Mucosa of descending colon (tissue), 3 donors: ENCODE measurements around the gene ILK. TPM values are rescaled to one million over a fixed set of nuclear protein-coding genes. Genes with fewer than 3 reads are reported as not detected.

Experiments
- ATAC-seq: fragments of 200-7000 bp; cut with Tn5 transposase; one replicate; pipeline ENCODE4 v1.9.1; 2020; ENCODE audit warnings: mild to moderate bottlenecking, moderate library complexity
- DNase-seq, 3 donors: peaks; one replicate each; pipeline ENCODE4 v3.0.0-alpha.2; 2020
- H3K36me3 ChIP-seq: fragments of 200-600 bp; one replicate; pipeline ENCODE4 v1.8.0; 2021; ENCODE audit warnings: low read depth, mild to moderate bottlenecking
- H3K4me1 ChIP-seq: fragments of 200-600 bp; one replicate; pipeline ENCODE4 v1.8.0; 2021; ENCODE audit warnings: low read depth, mild to moderate bottlenecking
- H3K4me3 ChIP-seq: fragments of 200-600 bp; one replicate; pipeline ENCODE4 v1.8.0; 2021; ENCODE audit warnings: mild to moderate bottlenecking
- H3K9me3 ChIP-seq: fragments of 200-600 bp; one replicate; pipeline ENCODE4 v1.8.0; 2021; ENCODE audit warnings: mild to moderate bottlenecking
- intact Hi-C, 2 donors: fragments of 100-400 bp; cut with DNase I in 1 of 2; cut with micrococcal nuclease in 1 of 2; formaldehyde crosslinking; loops; one replicate each; pipeline versions ENCODE4 v1.11.0 to v1.11.1; 2022; cut with DNase I, micrococcal nuclease
- total RNA-seq, 3 donors: library from RNA; stranded (reverse); fragmentation: NEBNext Ultra II Directional in 2 of 3; extraction: Animal tissue kit (Norgen Biotek cat#: 25700) in 2 of 3; gene quantifications; one replicate each; pipeline versions ENCODE4 v1.2.1 to v1.2.4, GENCODE V29; 2021 to 2023
- TF ChIP-seq, protein P1 (sequence below): fragments of 200-600 bp; IDR thresholded peaks from one replicate; pipeline ENCODE4 v1.8.0; 2022; ENCODE audit warnings: antibody characterized with exemption, mild to moderate bottlenecking
- donor health status: DM: no; HTN: no; CAD: no; lungs with moderate emphysema.
- donor health status: DM: no; HTN: no; CAD: no.
- donor health status: DM: no; HTN: yes; CAD: no.

ILK gene
- total RNA-seq, 3 donors from 2014 or later = 113 to 323 (median 115) TPM

DNA sequence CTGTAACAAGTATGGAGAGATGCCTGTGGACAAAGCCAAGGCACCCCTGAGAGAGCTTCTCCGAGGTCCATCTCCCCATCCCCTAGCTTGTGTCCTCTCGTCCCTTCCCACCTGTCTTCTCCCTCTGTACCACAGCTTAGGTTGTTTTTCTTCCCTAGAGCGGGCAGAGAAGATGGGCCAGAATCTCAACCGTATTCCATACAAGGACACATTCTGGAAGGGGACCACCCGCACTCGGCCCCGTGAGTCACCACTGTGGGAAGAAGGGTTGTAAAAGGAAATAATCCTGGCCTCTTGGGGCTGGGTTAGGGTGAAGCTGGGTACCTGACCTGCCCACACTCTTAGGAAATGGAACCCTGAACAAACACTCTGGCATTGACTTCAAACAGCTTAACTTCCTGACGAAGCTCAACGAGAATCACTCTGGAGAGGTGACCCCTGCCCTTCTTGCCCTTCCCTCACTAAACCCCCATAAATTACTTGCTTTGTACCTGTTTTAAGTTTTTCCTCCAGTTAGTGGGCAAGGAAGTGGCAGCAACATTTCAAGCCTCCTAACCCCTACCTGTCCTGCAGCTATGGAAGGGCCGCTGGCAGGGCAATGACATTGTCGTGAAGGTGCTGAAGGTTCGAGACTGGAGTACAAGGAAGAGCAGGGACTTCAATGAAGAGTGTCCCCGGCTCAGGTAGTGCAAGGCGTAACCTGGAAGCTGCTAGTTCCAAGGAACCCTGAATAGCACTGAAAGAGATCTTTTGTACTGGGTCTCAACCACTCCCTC lies 5.3 kb downstream of the ILK start:
- Histone ChIP-seq H3K36me3 (no peaks in the 10 kb centered on the region), H3K4me3 (no peak overlapping the region), H3K4me1 (peaks cover 34% of the 10 kb centered on the region), H3K9me3 (no peaks in the 10 kb centered on the region)
- ATAC-seq (no peak), DNase-seq (peak in 1 of 3 donors; percentile 8)
- intact Hi-C loops = loop anchor here in 1 of 2 donors (10.0 kb wide), 1 partner anchor 76 kb away; the partner anchor contains the start of gene MRPL17
- TF ChIP-seq, protein P1, sequence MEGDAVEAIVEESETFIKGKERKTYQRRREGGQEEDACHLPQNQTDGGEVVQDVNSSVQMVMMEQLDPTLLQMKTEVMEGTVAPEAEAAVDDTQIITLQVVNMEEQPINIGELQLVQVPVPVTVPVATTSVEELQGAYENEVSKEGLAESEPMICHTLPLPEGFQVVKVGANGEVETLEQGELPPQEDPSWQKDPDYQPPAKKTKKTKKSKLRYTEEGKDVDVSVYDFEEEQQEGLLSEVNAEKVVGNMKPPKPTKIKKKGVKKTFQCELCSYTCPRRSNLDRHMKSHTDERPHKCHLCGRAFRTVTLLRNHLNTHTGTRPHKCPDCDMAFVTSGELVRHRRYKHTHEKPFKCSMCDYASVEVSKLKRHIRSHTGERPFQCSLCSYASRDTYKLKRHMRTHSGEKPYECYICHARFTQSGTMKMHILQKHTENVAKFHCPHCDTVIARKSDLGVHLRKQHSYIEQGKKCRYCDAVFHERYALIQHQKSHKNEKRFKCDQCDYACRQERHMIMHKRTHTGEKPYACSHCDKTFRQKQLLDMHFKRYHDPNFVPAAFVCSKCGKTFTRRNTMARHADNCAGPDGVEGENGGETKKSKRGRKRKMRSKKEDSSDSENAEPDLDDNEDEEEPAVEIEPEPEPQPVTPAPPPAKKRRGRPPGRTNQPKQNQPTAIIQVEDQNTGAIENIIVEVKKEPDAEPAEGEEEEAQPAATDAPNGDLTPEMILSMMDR = no peak

DNA sequence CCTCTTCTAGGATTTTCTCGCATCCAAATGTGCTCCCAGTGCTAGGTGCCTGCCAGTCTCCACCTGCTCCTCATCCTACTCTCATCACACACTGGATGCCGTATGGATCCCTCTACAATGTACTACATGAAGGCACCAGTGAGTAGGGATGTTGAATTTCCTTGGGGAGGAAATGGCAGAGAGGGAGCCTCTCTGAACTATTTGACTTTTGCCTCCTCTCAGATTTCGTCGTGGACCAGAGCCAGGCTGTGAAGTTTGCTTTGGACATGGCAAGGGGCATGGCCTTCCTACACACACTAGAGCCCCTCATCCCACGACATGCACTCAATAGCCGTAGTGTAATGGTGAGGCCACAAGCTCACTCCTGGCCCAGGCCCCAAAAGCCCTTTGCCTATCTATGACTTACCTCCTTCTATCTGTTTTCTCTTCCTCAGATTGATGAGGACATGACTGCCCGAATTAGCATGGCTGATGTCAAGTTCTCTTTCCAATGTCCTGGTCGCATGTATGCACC lies 6.0 kb downstream of the ILK start:
- Histone ChIP-seq H3K4me3 (no peak overlapping the region), H3K9me3 (no peaks in the 10 kb centered on the region), H3K4me1 (peaks cover 34% of the 10 kb centered on the region), H3K36me3 (no peaks in the 10 kb centered on the region)
- intact Hi-C loops = loop anchor here in 1 of 2 donors (10.0 kb wide), 1 partner anchor 75 kb away; the partner anchor contains the start of gene MRPL17
- DNase-seq = peak in 1 of 3 donors; percentile 2
- ATAC-seq = no peak
- TF ChIP-seq, protein P1 = no peak

DNA sequence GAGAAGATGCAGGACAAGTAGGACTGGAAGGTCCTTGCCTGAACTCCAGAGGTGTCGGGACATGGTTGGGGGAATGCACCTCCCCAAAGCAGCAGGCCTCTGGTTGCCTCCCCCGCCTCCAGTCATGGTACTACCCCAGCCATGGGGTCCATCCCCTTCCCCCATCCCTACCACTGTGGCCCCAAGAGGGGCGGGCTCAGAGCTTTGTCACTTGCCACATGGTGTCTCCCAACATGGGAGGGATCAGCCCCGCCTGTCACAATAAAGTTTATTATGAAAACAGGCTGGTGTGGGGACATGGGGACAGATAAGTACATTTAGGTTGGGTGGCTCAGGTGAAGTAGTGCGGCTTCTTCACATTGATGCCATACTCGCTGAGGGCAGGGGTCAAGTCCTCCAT lies 7.0 kb downstream of the ILK start:
- Histone ChIP-seq H3K4me3 (no peak overlapping the region), H3K4me1 (peaks cover 33% of the 10 kb centered on the region), H3K36me3 (no peaks in the 10 kb centered on the region), H3K9me3 (no peaks in the 10 kb centered on the region)
- TF ChIP-seq, protein P1 = no peak
- ATAC-seq = no peak
- intact Hi-C loops = no loop called here
- peak in 1 of 3 donors; percentile 56 for DNase-seq

DNA sequence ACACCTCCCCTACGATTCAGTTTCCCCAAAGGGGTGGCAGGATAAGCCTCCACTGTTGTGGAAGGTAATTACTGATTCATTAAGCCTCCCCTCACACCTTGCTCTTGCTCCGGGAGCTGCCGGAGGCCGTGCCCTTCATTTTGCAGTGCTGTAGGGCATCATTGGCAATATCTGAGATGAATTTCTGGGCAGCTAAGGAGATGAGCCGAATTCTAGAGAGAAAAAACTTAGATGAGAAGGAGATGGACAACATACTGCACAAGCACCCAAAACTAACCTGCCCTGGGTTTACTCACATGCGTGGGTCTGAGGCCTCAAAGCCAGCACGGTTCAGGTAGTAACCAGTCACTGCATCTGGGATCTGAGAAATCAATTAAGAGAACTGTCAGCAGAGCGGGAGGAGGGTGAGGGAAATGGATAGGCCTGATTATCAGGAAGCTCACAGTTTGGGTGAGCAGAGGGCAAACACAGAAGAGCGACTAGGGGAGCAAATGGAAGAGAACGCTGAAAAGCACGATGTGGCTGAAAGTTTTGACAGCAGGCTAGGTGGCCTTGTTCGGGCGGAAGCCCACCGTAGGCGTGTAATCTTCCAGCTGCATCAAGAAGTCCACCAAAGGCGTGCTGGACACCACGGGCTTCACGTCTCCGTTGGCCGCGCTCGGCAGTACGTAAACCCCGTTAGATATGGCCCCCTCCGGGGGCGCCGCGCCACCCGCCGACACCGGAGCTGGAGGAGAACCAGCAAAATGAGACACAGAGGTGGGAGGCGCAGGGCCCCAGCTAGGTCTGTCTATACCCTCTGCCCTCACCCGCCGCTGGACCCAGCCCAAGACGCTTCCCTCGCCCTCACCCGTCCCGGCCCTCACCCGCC lies 7.8 kb downstream of the ILK start:
- intact Hi-C loops = no loop called here
- H3K4me3 ChIP-seq = peak overlapping the region; percentile 83
- peaks cover 25% of the 10 kb centered on the region for H3K4me1 ChIP-seq
- no peaks in the 10 kb centered on the region for H3K36me3 ChIP-seq
- peak; percentile 0 for ATAC-seq
- DNase-seq = peak; percentile 52 to 80 (median 77)
- no peaks in the 10 kb centered on the region for H3K9me3 ChIP-seq
- TF ChIP-seq, protein P1 = no peak

DNA sequence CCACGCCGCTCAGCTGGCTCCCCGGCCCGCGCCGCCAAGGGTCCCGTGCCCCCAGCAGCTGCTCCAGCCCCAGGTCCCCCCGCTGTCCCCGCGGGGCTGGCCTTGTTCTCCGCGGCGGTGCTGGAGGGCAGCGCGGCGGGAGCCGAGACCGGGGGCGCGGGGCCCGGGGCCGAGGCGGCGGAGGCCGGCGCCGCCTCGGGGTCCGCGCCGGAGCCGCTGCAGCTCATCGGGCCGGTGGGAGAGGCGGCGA lies 8.3 kb downstream of the ILK start:
- Histone ChIP-seq H3K4me3 (peak overlapping the region; percentile 83), H3K36me3 (no peaks in the 10 kb centered on the region), H3K9me3 (no peaks in the 10 kb centered on the region), H3K4me1 (peaks cover 20% of the 10 kb centered on the region)
- ATAC-seq (no peak), DNase-seq (no peak)
- TF ChIP-seq, protein P1 = no peak
- intact Hi-C loops = no loop called here
